Mesothelial cell of epicardium (in vitro differentiated cells): ENCODE results near the gene KLF16. TPM values are rescaled to one million over a fixed set of nuclear protein-coding genes. Genes with fewer than 3 reads are reported as not detected.

ENCODE experiments used
- DNase-seq, 2 experiments: peaks; one replicate each; pipeline ENCODE4 v3.0.0; 2021; ENCODE audit warnings: low spot score in 2 of 2; ENCODE audit not compliant: unreplicated experiment in 2 of 2
- H3K27ac Mint-ChIP-seq: 2 replicates; pipeline ENCODE4 v1.8.0; 2021; ENCODE audit warnings: mixed read lengths
- H3K27me3 Mint-ChIP-seq: 2 replicates; pipeline ENCODE4 v1.8.0; 2021; ENCODE audit warnings: low read depth, mixed read lengths
- H3K36me3 Mint-ChIP-seq: 2 replicates; pipeline ENCODE4 v1.8.0; 2021; ENCODE audit warnings: mixed read lengths
- H3K4me1 Mint-ChIP-seq: 2 replicates; pipeline ENCODE4 v1.8.0; 2021; ENCODE audit warnings: mixed read lengths
- H3K4me3 Mint-ChIP-seq: 2 replicates; pipeline ENCODE4 v1.8.0; 2021; ENCODE audit warnings: mild to moderate bottlenecking, moderate library complexity, mixed read lengths
- H3K9me3 Mint-ChIP-seq: 2 replicates; pipeline ENCODE4 v1.8.0; 2021; ENCODE audit warnings: mixed read lengths
- total RNA-seq: library from RNA; stranded (reverse); gene quantifications from 3 replicates; pipeline ENCODE4 v1.2.1, GENCODE V29; 2021
- TF ChIP-seq, protein P1 (sequence below): fragments of 200-600 bp; sonication (generic); IDR thresholded peaks from one replicate; pipeline ENCODE4 v1.5.0; 2021; ENCODE audit warnings: antibody characterized with exemption; ENCODE audit not compliant: unreplicated experiment

Gene KLF16
- total RNA-seq, 1 donor from 2014 or later, result 23.5 TPM

DNA sequence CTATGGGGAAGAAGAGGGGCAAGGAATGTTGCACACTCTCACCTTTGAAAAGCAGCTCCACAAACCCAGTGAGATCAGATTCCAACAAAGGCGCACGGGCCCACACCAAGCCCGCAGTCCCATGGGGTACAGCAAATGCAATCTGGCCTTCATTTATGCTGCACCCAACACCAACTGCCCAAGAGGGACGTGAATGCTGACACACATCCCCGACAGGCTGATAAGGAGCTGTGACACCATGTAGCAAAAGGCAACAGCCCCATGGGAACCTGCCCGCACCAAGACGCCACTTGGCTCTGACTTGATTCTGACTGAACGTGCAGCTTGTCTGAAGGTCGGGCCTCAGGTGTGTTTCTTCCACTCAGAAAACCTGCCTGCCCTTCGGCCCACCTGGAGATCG, 32.4 kb downstream of the KLF16 start:
- no peaks in the 10 kb centered on the region for H3K9me3 Mint-ChIP-seq
- TF ChIP-seq, protein P1, sequence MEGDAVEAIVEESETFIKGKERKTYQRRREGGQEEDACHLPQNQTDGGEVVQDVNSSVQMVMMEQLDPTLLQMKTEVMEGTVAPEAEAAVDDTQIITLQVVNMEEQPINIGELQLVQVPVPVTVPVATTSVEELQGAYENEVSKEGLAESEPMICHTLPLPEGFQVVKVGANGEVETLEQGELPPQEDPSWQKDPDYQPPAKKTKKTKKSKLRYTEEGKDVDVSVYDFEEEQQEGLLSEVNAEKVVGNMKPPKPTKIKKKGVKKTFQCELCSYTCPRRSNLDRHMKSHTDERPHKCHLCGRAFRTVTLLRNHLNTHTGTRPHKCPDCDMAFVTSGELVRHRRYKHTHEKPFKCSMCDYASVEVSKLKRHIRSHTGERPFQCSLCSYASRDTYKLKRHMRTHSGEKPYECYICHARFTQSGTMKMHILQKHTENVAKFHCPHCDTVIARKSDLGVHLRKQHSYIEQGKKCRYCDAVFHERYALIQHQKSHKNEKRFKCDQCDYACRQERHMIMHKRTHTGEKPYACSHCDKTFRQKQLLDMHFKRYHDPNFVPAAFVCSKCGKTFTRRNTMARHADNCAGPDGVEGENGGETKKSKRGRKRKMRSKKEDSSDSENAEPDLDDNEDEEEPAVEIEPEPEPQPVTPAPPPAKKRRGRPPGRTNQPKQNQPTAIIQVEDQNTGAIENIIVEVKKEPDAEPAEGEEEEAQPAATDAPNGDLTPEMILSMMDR, result no peak
- H3K4me3 Mint-ChIP-seq, result no peak overlapping the region
- H3K36me3 Mint-ChIP-seq, result peaks cover 7% of the 10 kb centered on the region
- H3K27me3 Mint-ChIP-seq, result no peaks in the 10 kb centered on the region
- no peak overlapping the region for H3K27ac Mint-ChIP-seq
- H3K4me1 Mint-ChIP-seq, result no peaks in the 10 kb centered on the region
- no peak for DNase-seq

DNA sequence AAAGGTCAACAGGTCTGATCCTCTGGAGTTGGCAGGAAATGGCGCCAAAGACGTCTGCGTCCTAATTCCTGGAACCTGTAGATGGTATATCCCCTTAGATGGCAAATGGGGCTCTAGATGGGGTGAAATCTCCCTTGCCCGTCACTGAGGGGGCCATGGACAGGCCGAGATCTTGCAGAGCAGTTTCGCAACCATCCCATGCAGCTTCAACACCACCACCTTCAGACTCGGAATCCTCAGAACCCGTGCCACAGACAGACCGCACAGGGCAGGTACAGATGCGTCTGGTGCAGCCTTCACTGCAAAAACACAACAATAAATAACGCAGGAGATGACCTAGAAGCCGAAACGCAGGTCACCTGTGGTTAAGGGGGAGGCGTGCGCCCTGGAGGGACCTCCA, 32.8 kb downstream of the KLF16 start:
- Mint-ChIP-seq H3K4me3 (no peak overlapping the region), H3K36me3 (peaks cover 10% of the 10 kb centered on the region), H3K4me1 (peaks cover 1% of the 10 kb centered on the region), H3K27me3 (no peaks in the 10 kb centered on the region), H3K27ac (no peak overlapping the region), H3K9me3 (no peaks in the 10 kb centered on the region)
- TF ChIP-seq, protein P1, result no peak
- DNase-seq, result no peak

DNA sequence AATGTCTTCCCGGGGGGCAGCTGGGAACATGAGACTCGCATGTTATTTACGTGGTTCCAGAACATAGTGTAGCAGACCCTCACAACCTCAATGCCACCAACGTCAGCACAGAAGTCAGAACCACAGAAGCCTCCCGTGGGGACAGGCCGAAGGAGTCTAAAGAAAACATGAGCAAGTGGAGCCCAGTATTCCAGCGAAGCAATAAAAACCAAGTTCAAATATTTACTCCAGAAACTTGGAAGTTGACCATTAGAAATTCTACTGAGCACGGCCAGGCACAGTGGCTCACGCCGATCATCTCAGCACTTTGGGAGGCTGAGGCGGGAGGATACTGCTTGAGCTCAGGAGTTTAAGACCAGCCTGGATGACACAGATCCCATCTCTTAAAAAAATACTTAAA, 33.4 kb downstream of the KLF16 start:
- no peak for DNase-seq
- H3K4me3 Mint-ChIP-seq, result no peak overlapping the region
- peaks cover 1% of the 10 kb centered on the region for H3K4me1 Mint-ChIP-seq
- no peaks in the 10 kb centered on the region for H3K27me3 Mint-ChIP-seq
- TF ChIP-seq, protein P1, result no peak
- H3K27ac Mint-ChIP-seq, result no peak overlapping the region
- H3K9me3 Mint-ChIP-seq, result no peaks in the 10 kb centered on the region
- H3K36me3 Mint-ChIP-seq, result peaks cover 10% of the 10 kb centered on the region

DNA sequence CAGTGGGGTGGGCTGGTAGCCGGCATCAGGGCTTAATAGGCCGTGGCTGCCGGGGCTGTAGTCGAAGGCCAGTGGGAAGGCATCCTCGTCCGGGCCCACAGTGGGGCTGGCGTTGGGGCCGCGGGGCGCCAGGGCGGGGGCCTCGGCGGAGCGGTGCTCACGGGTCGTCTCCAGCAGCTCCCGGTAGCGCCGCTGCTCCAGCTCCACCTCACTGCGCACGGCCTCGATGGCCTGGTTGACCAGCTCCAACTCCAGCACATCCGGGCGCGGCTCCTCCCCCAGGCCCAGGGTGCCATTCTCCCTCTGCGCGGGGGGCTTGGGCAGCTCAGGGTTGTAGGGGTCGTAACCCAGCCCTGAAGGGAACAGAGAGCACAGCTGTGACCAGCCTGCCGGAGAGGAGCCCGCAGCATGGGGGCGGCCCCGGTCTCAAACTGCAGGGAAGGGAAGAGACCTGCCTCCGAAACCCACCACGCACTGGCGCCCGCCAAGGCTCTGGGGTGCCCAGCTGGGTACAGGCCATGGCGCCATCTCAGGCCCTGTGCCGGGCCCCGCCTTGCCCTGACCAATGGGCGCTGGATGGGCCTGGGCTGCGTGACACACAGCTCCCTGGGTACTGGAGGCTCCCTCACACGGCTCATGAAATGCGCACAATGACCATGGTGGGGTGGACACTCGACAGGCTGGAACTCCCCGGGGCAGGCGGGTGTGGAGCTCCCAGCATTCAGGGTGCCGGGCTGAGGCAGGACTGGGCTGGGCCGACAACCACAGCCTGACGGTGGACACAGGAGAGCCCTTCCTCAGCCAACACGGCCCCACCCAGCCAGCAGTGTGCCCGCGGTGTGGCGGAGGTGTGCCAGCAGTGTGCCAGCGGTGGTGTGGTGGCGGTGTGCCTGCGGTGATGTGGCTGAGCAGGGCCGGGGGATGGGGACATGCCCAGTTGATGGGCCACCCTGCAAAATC, 34.8 kb downstream of the KLF16 start:
- H3K4me1 Mint-ChIP-seq, result peaks cover 1% of the 10 kb centered on the region
- peaks cover 13% of the 10 kb centered on the region for H3K36me3 Mint-ChIP-seq
- H3K4me3 Mint-ChIP-seq, result no peak overlapping the region
- H3K27ac Mint-ChIP-seq, result no peak overlapping the region
- no peak for DNase-seq
- no peaks in the 10 kb centered on the region for H3K9me3 Mint-ChIP-seq
- TF ChIP-seq, protein P1, result no peak
- no peaks in the 10 kb centered on the region for H3K27me3 Mint-ChIP-seq

DNA sequence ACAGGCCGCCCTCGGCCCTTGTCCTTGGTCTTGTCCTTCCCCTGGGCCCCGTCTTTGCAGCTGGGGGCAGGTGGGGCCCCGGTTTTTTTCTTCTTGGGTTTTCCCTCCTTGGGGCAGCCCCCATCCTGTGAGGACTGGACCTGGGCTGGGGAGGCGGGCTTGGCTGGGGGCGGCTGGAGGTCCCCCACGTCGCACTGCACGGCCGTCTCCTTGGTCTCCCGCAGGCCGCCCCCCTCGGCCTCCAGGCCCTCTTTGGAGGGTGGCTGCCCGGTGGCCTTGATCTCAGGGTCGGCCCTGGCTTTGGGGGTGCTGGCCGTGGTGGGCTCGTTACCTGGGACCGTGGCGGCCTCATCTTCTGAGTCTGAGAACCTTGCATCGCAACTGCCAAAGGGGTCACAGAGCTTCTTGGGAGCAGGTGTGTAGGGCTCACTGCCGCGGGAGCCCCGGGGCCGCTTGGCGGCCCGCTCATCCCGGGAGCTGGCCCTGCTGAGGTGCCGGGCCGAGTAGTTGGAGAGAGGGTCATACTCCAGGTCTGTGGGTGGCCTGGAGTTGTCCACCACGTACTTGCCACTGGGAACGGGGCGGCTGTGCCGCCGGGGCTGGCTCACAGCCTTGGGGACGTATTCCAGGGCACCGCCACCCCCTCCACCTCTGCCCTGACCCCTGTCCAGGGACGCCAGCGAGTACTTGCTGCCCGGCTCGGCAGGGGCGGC, 35.7 kb downstream of the KLF16 start:
- H3K27ac Mint-ChIP-seq, result no peak overlapping the region
- H3K36me3 Mint-ChIP-seq, result peaks cover 13% of the 10 kb centered on the region
- no peak for DNase-seq
- H3K4me1 Mint-ChIP-seq, result peaks cover 1% of the 10 kb centered on the region
- TF ChIP-seq, protein P1, result no peak
- no peak overlapping the region for H3K4me3 Mint-ChIP-seq
- no peaks in the 10 kb centered on the region for H3K9me3 Mint-ChIP-seq
- H3K27me3 Mint-ChIP-seq, result no peaks in the 10 kb centered on the region
